ENCODE measurements around the gene SMIM44. TPM values are rescaled to one million over a fixed set of nuclear protein-coding genes. Genes with fewer than 3 reads are reported as not detected.
"Not testable (repeated sequence)": the region's sequence is repeated elsewhere in the genome, so short reads cannot be mapped to it uniquely, and the experiment has no call there.

The SMIM44 gene
- total RNA-seq, 5 donors from 2014 or later (not counting 1 experiment from before 2014, with no cell fraction given): not detected

GRCh38 chr19:3512562-3513228 lies 29.5 kb upstream of the SMIM44 start:
- H3K4me1 ChIP-seq (ENCODE audit: control insufficient read depth in 1 of 2, extremely low read depth in 1 of 2, insufficient read depth in 2 of 2, low read length in 2 of 2): peaks cover 0 to 84% of the 10 kb centered on the region in 2 experiments
- peaks cover 8% of the 10 kb centered on the region for H3K36me3 Mint-ChIP-seq
- ChIA-PET CTCF (no interaction called here), POLR2A (no interaction called here)
- no peaks in the 10 kb centered on the region for H3K27me3 ChIP-seq (replicated peaks in 1 of 2; ENCODE audit: control insufficient read depth in 2 of 2, extremely low read depth in 1 of 2, insufficient read depth in 2 of 2, low read length in 1 of 2)
- H3K4me3 ChIP-seq (ENCODE audit: control insufficient read depth in 1 of 2, extremely low read depth in 1 of 2, low read length in 1 of 2): no peak overlapping the region
- peaks cover 37 to 80% (median 67%) of the 10 kb centered on the region in 3 donors for H3K4me1 Mint-ChIP-seq
- 98% methylated on average over 6 of the region's 17 CpGs for WGBS (ENCODE audit: insufficient coverage)
- H3K27ac Mint-ChIP-seq: no peak overlapping the region
- no peaks in the 10 kb centered on the region for H3K9me3 ChIP-seq
- peaks cover 12 to 28% of the 10 kb centered on the region in 2 donors for H3K36me3 ChIP-seq (ENCODE audit: control insufficient read depth in 2 of 2, extremely low read depth in 1 of 2, insufficient read depth in 1 of 2, low read length in 1 of 2)
- no peak overlapping the region for H3K27ac ChIP-seq (ENCODE audit: low read length)
- no peak overlapping the region for H3K4me3 Mint-ChIP-seq
- ATAC-seq (replicated peaks in 1 of 4) (no peak), DNase-seq (no peak)
- no peaks in the 10 kb centered on the region for H3K9me3 Mint-ChIP-seq
- no peaks in the 10 kb centered on the region for H3K27me3 Mint-ChIP-seq

- H3K27me3 Mint-ChIP-seq: no peaks in the 10 kb centered on the region
- 94% methylated on average over 20 of the region's 26 CpGs for WGBS (ENCODE audit: insufficient coverage)
- Histone ChIP-seq H3K36me3 (ENCODE audit: control insufficient read depth in 2 of 2, extremely low read depth in 1 of 2, insufficient read depth in 1 of 2, low read length in 1 of 2) (peaks cover 12 to 28% of the 10 kb centered on the region in 2 donors), H3K27ac (ENCODE audit: low read length) (no peak overlapping the region), H3K4me3 (ENCODE audit: control insufficient read depth in 1 of 2, extremely low read depth in 1 of 2, low read length in 1 of 2) (no peak overlapping the region), H3K27me3 (replicated peaks in 1 of 2; ENCODE audit: control insufficient read depth in 2 of 2, extremely low read depth in 1 of 2, insufficient read depth in 2 of 2, low read length in 1 of 2) (no peaks in the 10 kb centered on the region), H3K9me3 (no peaks in the 10 kb centered on the region), H3K4me1 (ENCODE audit: control insufficient read depth in 1 of 2, extremely low read depth in 1 of 2, insufficient read depth in 2 of 2, low read length in 2 of 2) (peaks cover 5 to 87% of the 10 kb centered on the region in 2 experiments)
- ATAC-seq (replicated peaks in 1 of 4) (no peak), DNase-seq (no peak)
- H3K27ac Mint-ChIP-seq: no peak overlapping the region
- ChIA-PET CTCF (no interaction called here), POLR2A (no interaction called here)
- peaks cover 8% of the 10 kb centered on the region for H3K36me3 Mint-ChIP-seq
- peaks cover 47 to 81% (median 68%) of the 10 kb centered on the region in 3 donors for H3K4me1 Mint-ChIP-seq
- H3K4me3 Mint-ChIP-seq: no peak overlapping the region
- no peaks in the 10 kb centered on the region for H3K9me3 Mint-ChIP-seq
Observed at GRCh38 chr19:3511506-3512251, 28.4 kb upstream of the SMIM44 start.

GRCh38 chr19:3510727-3511126 lies 27.5 kb upstream of the SMIM44 start:
- DNase-seq (no peak), ATAC-seq (replicated peaks in 1 of 4) (no peak)
- Histone ChIP-seq H3K27ac (ENCODE audit: low read length) (no peak overlapping the region), H3K4me3 (ENCODE audit: control insufficient read depth in 1 of 2, extremely low read depth in 1 of 2, low read length in 1 of 2) (no peak overlapping the region), H3K4me1 (ENCODE audit: control insufficient read depth in 1 of 2, extremely low read depth in 1 of 2, insufficient read depth in 2 of 2, low read length in 2 of 2) (peaks cover 5 to 80% of the 10 kb centered on the region in 2 experiments), H3K9me3 (no peaks in the 10 kb centered on the region), H3K36me3 (ENCODE audit: control insufficient read depth in 2 of 2, extremely low read depth in 1 of 2, insufficient read depth in 1 of 2, low read length in 1 of 2) (peaks cover 12 to 28% of the 10 kb centered on the region in 2 donors), H3K27me3 (replicated peaks in 1 of 2; ENCODE audit: control insufficient read depth in 2 of 2, extremely low read depth in 1 of 2, insufficient read depth in 2 of 2, low read length in 1 of 2) (no peaks in the 10 kb centered on the region)
- Mint-ChIP-seq H3K27ac (no peak overlapping the region), H3K27me3 (no peaks in the 10 kb centered on the region), H3K4me1 (peaks cover 44 to 74% (median 60%) of the 10 kb centered on the region in 3 donors), H3K36me3 (peaks cover 8% of the 10 kb centered on the region), H3K9me3 (no peaks in the 10 kb centered on the region), H3K4me3 (no peak overlapping the region)
- WGBS (ENCODE audit: insufficient coverage): 90% methylated on average over 18 of the region's 22 CpGs
- POLR2A ChIA-PET: no interaction called here
- CTCF ChIA-PET: no interaction called here

DNA sequence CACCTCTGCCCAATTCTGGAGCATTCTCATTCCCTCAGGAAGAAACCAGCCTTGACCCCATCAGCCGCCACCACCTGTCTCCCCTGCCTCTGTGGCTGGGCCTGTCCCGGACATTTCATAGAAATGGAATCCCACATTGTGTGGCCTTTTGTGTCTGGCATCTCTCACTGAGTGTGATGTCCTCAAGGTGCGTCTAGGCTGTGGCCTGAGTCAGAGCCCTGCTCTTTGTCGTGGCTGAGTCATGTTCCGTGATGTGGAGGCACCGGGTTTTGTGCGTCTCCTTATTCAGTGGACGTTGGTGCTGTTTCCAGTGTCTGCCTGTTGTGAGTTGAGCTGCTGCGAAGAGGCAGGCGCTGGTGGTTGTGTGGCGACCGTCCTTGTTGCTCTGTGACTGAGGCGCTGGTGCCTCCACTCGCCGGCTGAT lies 26.3 kb upstream of the SMIM44 start:
- Histone ChIP-seq H3K9me3 (no peaks in the 10 kb centered on the region), H3K4me1 (ENCODE audit: control insufficient read depth in 1 of 2, extremely low read depth in 1 of 2, insufficient read depth in 2 of 2, low read length in 2 of 2) (peaks cover 9 to 77% of the 10 kb centered on the region in 2 experiments), H3K4me3 (ENCODE audit: control insufficient read depth in 1 of 2, extremely low read depth in 1 of 2, low read length in 1 of 2) (no peak overlapping the region), H3K27me3 (replicated peaks in 1 of 2; ENCODE audit: control insufficient read depth in 2 of 2, extremely low read depth in 1 of 2, insufficient read depth in 2 of 2, low read length in 1 of 2) (no peaks in the 10 kb centered on the region), H3K36me3 (ENCODE audit: control insufficient read depth in 2 of 2, extremely low read depth in 1 of 2, insufficient read depth in 1 of 2, low read length in 1 of 2) (peaks cover 12 to 28% of the 10 kb centered on the region in 2 donors), H3K27ac (ENCODE audit: low read length) (no peak overlapping the region)
- Mint-ChIP-seq H3K4me1 (peaks cover 54 to 73% (median 59%) of the 10 kb centered on the region in 3 donors), H3K27ac (peak overlapping the region; percentile 12 to 76), H3K27me3 (no peaks in the 10 kb centered on the region), H3K36me3 (peaks cover 8% of the 10 kb centered on the region), H3K9me3 (no peaks in the 10 kb centered on the region), H3K4me3 (peak overlapping the region; percentile 48 to 90 (median 56))
- 82% methylated on average over 15 of the region's 15 CpGs for WGBS (ENCODE audit: insufficient coverage)
- ChIA-PET CTCF (no interaction called here), POLR2A (no interaction called here)
- DNase-seq (no peak), ATAC-seq (replicated peaks in 1 of 4) (no peak)

- POLR2A ChIA-PET: no interaction called here
- peaks cover 9 to 77% of the 10 kb centered on the region in 2 experiments for H3K4me1 ChIP-seq (ENCODE audit: control insufficient read depth in 1 of 2, extremely low read depth in 1 of 2, insufficient read depth in 2 of 2, low read length in 2 of 2)
- H3K36me3 Mint-ChIP-seq: peaks cover 8% of the 10 kb centered on the region
- no peaks in the 10 kb centered on the region for H3K27me3 Mint-ChIP-seq
- no peaks in the 10 kb centered on the region for H3K27me3 ChIP-seq (replicated peaks in 1 of 2; ENCODE audit: control insufficient read depth in 2 of 2, extremely low read depth in 1 of 2, insufficient read depth in 2 of 2, low read length in 1 of 2)
- H3K4me1 Mint-ChIP-seq: peaks cover 54 to 69% (median 56%) of the 10 kb centered on the region in 3 donors
- DNase-seq (no peak), ATAC-seq (replicated peaks in 1 of 4) (no peak)
- H3K4me3 Mint-ChIP-seq: peak overlapping the region; percentile 48 to 90 (median 56)
- WGBS (ENCODE audit: insufficient coverage): 90% methylated on average over 22 of the region's 23 CpGs
- no peak overlapping the region for H3K27ac ChIP-seq (ENCODE audit: low read length)
- H3K9me3 ChIP-seq: no peaks in the 10 kb centered on the region
- H3K27ac Mint-ChIP-seq: peak overlapping the region in 1 of 2 donors; percentile 76
- H3K36me3 ChIP-seq (ENCODE audit: control insufficient read depth in 2 of 2, extremely low read depth in 1 of 2, insufficient read depth in 1 of 2, low read length in 1 of 2): peaks cover 12 to 28% of the 10 kb centered on the region in 2 donors
- no peak overlapping the region for H3K4me3 ChIP-seq (ENCODE audit: control insufficient read depth in 1 of 2, extremely low read depth in 1 of 2, low read length in 1 of 2)
- CTCF ChIA-PET: no interaction called here
- no peaks in the 10 kb centered on the region for H3K9me3 Mint-ChIP-seq
Observed at GRCh38 chr19:3508771-3509535, 25.7 kb upstream of the SMIM44 start.

GRCh38 chr19:3508121-3508661 lies 24.9 kb upstream of the SMIM44 start:
- H3K27ac Mint-ChIP-seq; H3K27me3 Mint-ChIP-seq; POLR2A ChIA-PET; DNase-seq; H3K9me3 Mint-ChIP-seq; H3K4me3 ChIP-seq (ENCODE audit: control insufficient read depth in 1 of 2, extremely low read depth in 1 of 2, low read length in 1 of 2); CTCF ChIA-PET; H3K36me3 Mint-ChIP-seq; H3K27me3 ChIP-seq (replicated peaks in 1 of 2; ENCODE audit: control insufficient read depth in 2 of 2, extremely low read depth in 1 of 2, insufficient read depth in 2 of 2, low read length in 1 of 2); H3K9me3 ChIP-seq; ATAC-seq (replicated peaks in 1 of 4); H3K27ac ChIP-seq (ENCODE audit: low read length): not testable (repeated sequence)
- Histone ChIP-seq H3K36me3 (ENCODE audit: control insufficient read depth in 2 of 2, extremely low read depth in 1 of 2, insufficient read depth in 1 of 2, low read length in 1 of 2) (peaks cover 12 to 28% of the 10 kb centered on the region in 2 donors), H3K4me1 (ENCODE audit: control insufficient read depth in 1 of 2, extremely low read depth in 1 of 2, insufficient read depth in 2 of 2, low read length in 2 of 2) (peaks cover 9 to 73% of the 10 kb centered on the region in 2 experiments)
- WGBS (ENCODE audit: insufficient coverage): 97% methylated on average over 12 of the region's 18 CpGs
- peaks cover 51 to 64% (median 56%) of the 10 kb centered on the region in 3 donors for H3K4me1 Mint-ChIP-seq
- peak overlapping the region; percentile 52 to 90 (median 88) for H3K4me3 Mint-ChIP-seq
